HEK293 (cell line): Measurements from ENCODE around the gene C8G.

Source experiments
- CTCF ChIA-PET: fragments of 350-600 bp; formaldehyde crosslinking; extraction: SDS; loops from one replicate; lab custom pipeline; 2021; ENCODE audit warnings: antibody characterized with exemption; lab: Yijun Ruan, JAX
- POLR2A ChIA-PET: fragments of 300-600 bp; formaldehyde crosslinking; extraction: SDS; loops from one replicate; lab custom pipeline; 2020; ENCODE audit warnings: antibody characterized with exemption, inconsistent platforms; lab: Yijun Ruan, JAX
- H3K27ac ChIP-seq: fragments of 200-500 bp; sonication (Bioruptor generic); 2 replicates; pipeline ENCODE4 v1.5.1; 2014; ENCODE audit warnings: low read depth, low read length, control low read depth, inconsistent platforms; ENCODE audit errors: extremely low read depth
- H3K36me3 ChIP-seq, 2 experiments: fragments of 200-500 bp in 1 of 2; sonication (Bioruptor generic) in 1 of 2; 1 replicate in 1 of 2; 2 replicates in 1 of 2; pipeline ENCODE4 v1.5.1; 2014 to 2017; ENCODE audit warnings: inconsistent platforms in 2 of 2, low read length in 2 of 2; ENCODE audit not compliant: control insufficient read depth in 2 of 2, insufficient read depth in 1 of 2
- H3K4me1 ChIP-seq: fragments of 200-500 bp; sonication (Bioruptor generic); 2 replicates; pipeline ENCODE4 v1.5.1; 2014; ENCODE audit warnings: mild to moderate bottlenecking, low read length, inconsistent platforms; ENCODE audit not compliant: control insufficient read depth, insufficient read depth
- H3K4me3 ChIP-seq: 2 replicates; pipeline ENCODE4 v1.5.1; 2011; ENCODE audit warnings: low read depth, mild to moderate bottlenecking, control low read depth, low read length, moderate library complexity
- H3K9me3 ChIP-seq: fragments of 200-500 bp; sonication (Bioruptor generic); 2 replicates; pipeline ENCODE4 v1.5.1; 2014; ENCODE audit warnings: low read depth, low read length, inconsistent platforms; ENCODE audit not compliant: control insufficient read depth, insufficient read depth
- EGR2 ChIP-seq: fragments of 450-650 bp; formaldehyde crosslinking; IDR thresholded peaks from 2 replicates; pipeline ENCODE4 v1.5.1; 2016; ENCODE audit warnings: low read depth, missing biosample characterization, missing genetic modification characterization
- GLIS2 ChIP-seq: fragments of 450-650 bp; formaldehyde crosslinking; IDR thresholded peaks from 2 replicates; pipeline ENCODE4 v1.5.1; 2016; ENCODE audit warnings: missing biosample characterization, missing genetic modification characterization
- KLF1 ChIP-seq: fragments of 450-650 bp; formaldehyde crosslinking; IDR thresholded peaks from 2 replicates; pipeline ENCODE4 v1.5.1; 2016; ENCODE audit warnings: missing biosample characterization, missing genetic modification characterization
- KLF16 ChIP-seq: fragments of 450-650 bp; formaldehyde crosslinking; IDR thresholded peaks from 2 replicates; pipeline ENCODE4 v1.5.1; 2017; ENCODE audit warnings: missing biosample characterization, missing genetic modification characterization
- KLF7 ChIP-seq: fragments of 450-650 bp; formaldehyde crosslinking; IDR thresholded peaks from 2 replicates; pipeline ENCODE4 v1.5.1; 2016; ENCODE audit warnings: missing biosample characterization, missing genetic modification characterization, borderline replicate concordance
- REST ChIP-seq: fragments of 450-650 bp; formaldehyde crosslinking; IDR thresholded peaks from 2 replicates; pipeline ENCODE4 v1.5.1; 2016; ENCODE audit warnings: missing biosample characterization, missing genetic modification characterization
- ZBTB21 ChIP-seq: fragments of 450-650 bp; formaldehyde crosslinking; IDR thresholded peaks from 2 replicates; pipeline ENCODE4 v1.5.1; 2017; ENCODE audit warnings: missing biosample characterization, missing genetic modification characterization
- ZBTB48 ChIP-seq: fragments of 450-650 bp; formaldehyde crosslinking; IDR thresholded peaks from 2 replicates; pipeline ENCODE4 v1.5.1; 2016; ENCODE audit warnings: missing biosample characterization, missing genetic modification characterization
- ZBTB7A ChIP-seq: fragments of 450-650 bp; formaldehyde crosslinking; IDR thresholded peaks from 2 replicates; pipeline ENCODE4 v1.5.1; 2016; ENCODE audit warnings: low read depth, missing biosample characterization, missing genetic modification characterization
- ZNF16 ChIP-seq: fragments of 450-650 bp; formaldehyde crosslinking; IDR thresholded peaks from 2 replicates; pipeline ENCODE4 v1.5.1; 2016; ENCODE audit warnings: low read depth, missing biosample characterization, missing genetic modification characterization
- ZNF202 ChIP-seq: fragments of 450-650 bp; formaldehyde crosslinking; IDR thresholded peaks from 2 replicates; pipeline ENCODE4 v1.5.1; 2016; ENCODE audit warnings: missing biosample characterization, missing genetic modification characterization, borderline replicate concordance
- ZNF214 ChIP-seq: fragments of 450-650 bp; formaldehyde crosslinking; IDR thresholded peaks from 2 replicates; pipeline ENCODE4 v1.5.1; 2017; ENCODE audit warnings: missing biosample characterization, mild to moderate bottlenecking, missing genetic modification characterization, borderline replicate concordance
- ZNF324 ChIP-seq: fragments of 450-650 bp; formaldehyde crosslinking; IDR thresholded peaks from 2 replicates; pipeline ENCODE4 v1.5.1; 2016; ENCODE audit warnings: missing biosample characterization, missing genetic modification characterization
- ZNF335 ChIP-seq: fragments of 450-650 bp; formaldehyde crosslinking; conservative IDR thresholded peaks from 2 replicates; pipeline ENCODE4 v1.5.1; 2016; ENCODE audit warnings: missing biosample characterization, missing genetic modification characterization
- ZNF366 ChIP-seq: fragments of 450-650 bp; formaldehyde crosslinking; conservative IDR thresholded peaks from 2 replicates; pipeline ENCODE4 v1.5.1; 2016; ENCODE audit warnings: missing biosample characterization, missing genetic modification characterization
- ZNF654 ChIP-seq: fragments of 450-650 bp; formaldehyde crosslinking; IDR thresholded peaks from 2 replicates; pipeline ENCODE4 v1.5.1; 2016; ENCODE audit warnings: low read depth, missing biosample characterization, missing genetic modification characterization
- ZNF76 ChIP-seq: fragments of 450-650 bp; formaldehyde crosslinking; IDR thresholded peaks from 2 replicates; pipeline ENCODE4; 2016; ENCODE audit warnings: low read depth, missing biosample characterization, missing genetic modification characterization, borderline replicate concordance
- ZNF791 ChIP-seq: fragments of 450-650 bp; formaldehyde crosslinking; IDR thresholded peaks from 2 replicates; pipeline ENCODE4 v1.5.1; 2016; ENCODE audit warnings: missing biosample characterization, missing genetic modification characterization
- ZSCAN16 ChIP-seq: fragments of 450-650 bp; formaldehyde crosslinking; IDR thresholded peaks from 2 replicates; pipeline ENCODE4 v1.5.1; 2016; ENCODE audit warnings: missing biosample characterization, missing genetic modification characterization
- TF ChIP-seq, protein P1 (sequence below): fragments of 450-650 bp; formaldehyde crosslinking; IDR thresholded peaks from 2 replicates; pipeline ENCODE4 v1.5.1; 2016; ENCODE audit warnings: missing biosample characterization, missing genetic modification characterization
- TF ChIP-seq, protein P2 (sequence below): fragments of 450-650 bp; formaldehyde crosslinking; IDR thresholded peaks from 2 replicates; pipeline ENCODE4 v1.5.1; 2017; ENCODE audit warnings: missing biosample characterization, missing genetic modification characterization
- TF ChIP-seq, protein P3 (sequence below): fragments of 450-650 bp; formaldehyde crosslinking; IDR thresholded peaks from 2 replicates; pipeline ENCODE4 v1.5.1; 2016; ENCODE audit warnings: missing biosample characterization, missing genetic modification characterization

Gene C8G

GRCh38 chr9:136947955-136948510 lies 3.0 kb downstream of the C8G start:
- POLR2A ChIA-PET = interaction anchor here (0.6 to 4.9 kb wide), 14 partner anchors 21 to 185 kb away, joined by 3 to 24 read pairs (median 4); partner anchors contain the start of genes AJM1, MAN1B1, PAXX and PTGDS

GRCh38 chr9:136949239-136949816 lies 4.3 kb downstream of the C8G start:
- Histone ChIP-seq H3K4me3 (peak overlapping the region; percentile 55), H3K36me3 (no peaks in the 10 kb centered on the region), H3K9me3 (no peaks in the 10 kb centered on the region), H3K27ac (peak overlapping the region; percentile 76), H3K4me1 (no peaks in the 10 kb centered on the region; the same call in 1 of the 2 replicates)
- CTCF ChIA-PET = interaction anchor here (0.6 to 5.7 kb wide), 9 partner anchors 11 to 156 kb away, joined by 3 to 119 read pairs (median 5); partner anchors contain the start of genes CLIC3 and FUT7
- TF ChIP-seq EGR2 (tag by site-specific recombination) = peak; percentile 43
- TF ChIP-seq ZNF366 (tag by site-specific recombination) = peak; percentile 70
- peak; percentile 33; the same call in 1 of the 2 replicates for TF ChIP-seq REST (tag by site-specific recombination)
- 0 out of 2 replicates have a peak, but pooled peaks have one; percentile 95 for TF ChIP-seq ZBTB7A (tag by site-specific recombination)
- TF ChIP-seq ZSCAN16 = no peak
- no peak for TF ChIP-seq ZNF202 (tag by site-specific recombination)
- peak; percentile 83 for TF ChIP-seq ZNF335 (tag by site-specific recombination)
- TF ChIP-seq ZBTB21 = peak; percentile 26; the same call in 1 of the 2 replicates
- TF ChIP-seq, protein P1, sequence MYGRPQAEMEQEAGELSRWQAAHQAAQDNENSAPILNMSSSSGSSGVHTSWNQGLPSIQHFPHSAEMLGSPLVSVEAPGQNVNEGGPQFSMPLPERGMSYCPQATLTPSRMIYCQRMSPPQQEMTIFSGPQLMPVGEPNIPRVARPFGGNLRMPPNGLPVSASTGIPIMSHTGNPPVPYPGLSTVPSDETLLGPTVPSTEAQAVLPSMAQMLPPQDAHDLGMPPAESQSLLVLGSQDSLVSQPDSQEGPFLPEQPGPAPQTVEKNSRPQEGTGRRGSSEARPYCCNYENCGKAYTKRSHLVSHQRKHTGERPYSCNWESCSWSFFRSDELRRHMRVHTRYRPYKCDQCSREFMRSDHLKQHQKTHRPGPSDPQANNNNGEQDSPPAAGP (tag by site-specific recombination) = peak; percentile 38; the same call in 1 of the 2 replicates
- peak; percentile 30; the same call in 1 of the 2 replicates for TF ChIP-seq ZBTB48
- TF ChIP-seq ZNF76 = 0 out of 2 replicates have a peak, but pooled peaks have one; percentile 18
- TF ChIP-seq KLF16 (tag by site-specific recombination) = 0 out of 2 replicates have a peak, but pooled peaks have one; percentile 49
- TF ChIP-seq KLF7 (tag by site-specific recombination) = peak; percentile 51; the same call in 1 of the 2 replicates
- TF ChIP-seq ZNF324 (tag by site-specific recombination) = no peak
- TF ChIP-seq, protein P2, sequence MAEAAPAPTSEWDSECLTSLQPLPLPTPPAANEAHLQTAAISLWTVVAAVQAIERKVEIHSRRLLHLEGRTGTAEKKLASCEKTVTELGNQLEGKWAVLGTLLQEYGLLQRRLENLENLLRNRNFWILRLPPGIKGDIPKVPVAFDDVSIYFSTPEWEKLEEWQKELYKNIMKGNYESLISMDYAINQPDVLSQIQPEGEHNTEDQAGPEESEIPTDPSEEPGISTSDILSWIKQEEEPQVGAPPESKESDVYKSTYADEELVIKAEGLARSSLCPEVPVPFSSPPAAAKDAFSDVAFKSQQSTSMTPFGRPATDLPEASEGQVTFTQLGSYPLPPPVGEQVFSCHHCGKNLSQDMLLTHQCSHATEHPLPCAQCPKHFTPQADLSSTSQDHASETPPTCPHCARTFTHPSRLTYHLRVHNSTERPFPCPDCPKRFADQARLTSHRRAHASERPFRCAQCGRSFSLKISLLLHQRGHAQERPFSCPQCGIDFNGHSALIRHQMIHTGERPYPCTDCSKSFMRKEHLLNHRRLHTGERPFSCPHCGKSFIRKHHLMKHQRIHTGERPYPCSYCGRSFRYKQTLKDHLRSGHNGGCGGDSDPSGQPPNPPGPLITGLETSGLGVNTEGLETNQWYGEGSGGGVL (tag by site-specific recombination) = peak; percentile 94
- POLR2A ChIA-PET = interaction anchor here (0.5 to 4.9 kb wide), 6 partner anchors 44 to 223 kb away, joined by 3 to 24 read pairs (median 3); partner anchors contain the start of genes ABCA2, CLIC3 and PAXX

More at GRCh38 chr9:136947955-136948510, 3.0 kb downstream of the C8G start:
- Histone ChIP-seq H3K4me1 (no peaks in the 10 kb centered on the region; the same call in 1 of the 2 replicates), H3K4me3 (no peak overlapping the region), H3K36me3 (peaks cover 0 to 4% of the 10 kb centered on the region in 2 experiments; a peak in 1 of 3 replicates), H3K9me3 (no peaks in the 10 kb centered on the region), H3K27ac (no peak overlapping the region)
- CTCF ChIA-PET = interaction anchor here (0.6 to 5.7 kb wide), 34 partner anchors 9 to 708 kb away, joined by 3 to 119 read pairs (median 5); partner anchors contain the start of genes CLIC3, FUT7, LCN8 and NPDC1
- TF ChIP-seq ZNF16 (tag by site-specific recombination) (no peak), GLIS2 (tag by site-specific recombination) (0 out of 2 replicates have a peak, but pooled peaks have one; percentile 16), ZNF791 (tag by site-specific recombination) (no peak), KLF1 (peak; percentile 98), ZNF654 (tag by site-specific recombination) (peak; percentile 36; the same call in 1 of the 2 replicates), ZNF214 (tag by site-specific recombination) (no peak)
- TF ChIP-seq, protein P3, sequence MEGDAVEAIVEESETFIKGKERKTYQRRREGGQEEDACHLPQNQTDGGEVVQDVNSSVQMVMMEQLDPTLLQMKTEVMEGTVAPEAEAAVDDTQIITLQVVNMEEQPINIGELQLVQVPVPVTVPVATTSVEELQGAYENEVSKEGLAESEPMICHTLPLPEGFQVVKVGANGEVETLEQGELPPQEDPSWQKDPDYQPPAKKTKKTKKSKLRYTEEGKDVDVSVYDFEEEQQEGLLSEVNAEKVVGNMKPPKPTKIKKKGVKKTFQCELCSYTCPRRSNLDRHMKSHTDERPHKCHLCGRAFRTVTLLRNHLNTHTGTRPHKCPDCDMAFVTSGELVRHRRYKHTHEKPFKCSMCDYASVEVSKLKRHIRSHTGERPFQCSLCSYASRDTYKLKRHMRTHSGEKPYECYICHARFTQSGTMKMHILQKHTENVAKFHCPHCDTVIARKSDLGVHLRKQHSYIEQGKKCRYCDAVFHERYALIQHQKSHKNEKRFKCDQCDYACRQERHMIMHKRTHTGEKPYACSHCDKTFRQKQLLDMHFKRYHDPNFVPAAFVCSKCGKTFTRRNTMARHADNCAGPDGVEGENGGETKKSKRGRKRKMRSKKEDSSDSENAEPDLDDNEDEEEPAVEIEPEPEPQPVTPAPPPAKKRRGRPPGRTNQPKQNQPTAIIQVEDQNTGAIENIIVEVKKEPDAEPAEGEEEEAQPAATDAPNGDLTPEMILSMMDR (tag by site-specific recombination) = peak; percentile 65; the same call in 1 of the 2 replicates
